NT2/D1 (cell line): Measurements from ENCODE around the gene BGLAP.

Experiments used
- SUZ12 ChIP-seq: IDR thresholded peaks from 2 replicates; pipeline ENCODE4 v1.6.1; 2011; ENCODE audit not compliant: insufficient read length, insufficient read depth; ENCODE audit errors: extremely low read depth
- YY1 ChIP-seq: IDR thresholded peaks from 2 replicates; pipeline ENCODE4 v1.6.1; 2011; ENCODE audit not compliant: insufficient read length, insufficient read depth
- ZNF274 ChIP-seq: IDR thresholded peaks from 2 replicates; pipeline ENCODE4 v1.6.1; 2011; ENCODE audit warnings: mild to moderate bottlenecking, low read depth, low read length

- TF ChIP-seq SUZ12 (no peak), ZNF274 (no peak), YY1 (no peak)
Observed at GRCh38 chr1:156226116-156226538, 15.9 kb upstream of the BGLAP start.
